DOHH2 (cell line): ENCODE measurements around the gene FAM200A.

Experiments
- H3F3A ChIP-seq: fragments of 200-600 bp; sonication (generic), shearing (Covaris generic); 2 replicates; pipeline ENCODE4 v1.6.0; 2016; ENCODE audit warnings: antibody characterized with exemption, mild to moderate bottlenecking; ENCODE audit not compliant: control insufficient read depth, insufficient read depth
- H3K27ac ChIP-seq: fragments of 200-600 bp; sonication (generic); 2 replicates; pipeline ENCODE4 v1.5.1; 2014; ENCODE audit warnings: low read depth, mild to moderate bottlenecking, low read length, moderate library complexity
- H3K27me3 ChIP-seq: fragments of 200-600 bp; sonication (generic); 2 replicates; pipeline ENCODE4 v1.6.1; 2014; ENCODE audit warnings: mild to moderate bottlenecking, low read length, mixed read lengths; ENCODE audit not compliant: control insufficient read depth
- H3K36me3 ChIP-seq: fragments of 200-600 bp; sonication (generic); 2 replicates; pipeline ENCODE4 v1.6.1; 2014; ENCODE audit warnings: mild to moderate bottlenecking, low read length, moderate library complexity, mixed read lengths; ENCODE audit not compliant: control insufficient read depth
- H3K4me1 ChIP-seq: fragments of 200-600 bp; sonication (generic); 2 replicates; pipeline ENCODE4 v1.6.1; 2014; ENCODE audit warnings: mild to moderate bottlenecking, low read length, mixed read lengths; ENCODE audit not compliant: control insufficient read depth
- H3K4me2 ChIP-seq: fragments of 200-600 bp; sonication (generic); 2 replicates; pipeline ENCODE4 v1.6.0; 2014; ENCODE audit warnings: mild to moderate bottlenecking, low read length, moderate library complexity
- H3K4me3 ChIP-seq: fragments of 200-600 bp; sonication (generic); 2 replicates; pipeline ENCODE4 v1.5.1; 2014; ENCODE audit warnings: mild to moderate bottlenecking, low read length, mixed read lengths
- H3K79me2 ChIP-seq: fragments of 200-600 bp; sonication (generic); 2 replicates; pipeline ENCODE4 v1.6.1; 2014; ENCODE audit warnings: mild to moderate bottlenecking, low read length, mixed read lengths; ENCODE audit not compliant: control insufficient read depth
- H3K9me2 ChIP-seq: fragments of 200-600 bp; sonication (generic); replicated peaks from 2 replicates; pipeline ENCODE4 v1.6.1; 2014; ENCODE audit warnings: mild to moderate bottlenecking, low read length, mixed read lengths; ENCODE audit not compliant: control insufficient read depth
- H3K9me3 ChIP-seq: fragments of 200-600 bp; sonication (generic); 2 replicates; pipeline ENCODE4 v1.6.1; 2014; ENCODE audit warnings: antibody characterized with exemption, low read length, mixed read lengths; ENCODE audit not compliant: control insufficient read depth, insufficient read depth
- H4K20me1 ChIP-seq: fragments of 200-600 bp; sonication (generic); 2 replicates; pipeline ENCODE4 v1.6.0; 2014; ENCODE audit warnings: low read depth, mild to moderate bottlenecking, antibody characterized with exemption, low read length, moderate library complexity; ENCODE audit not compliant: control insufficient read depth, insufficient read depth
- EZH2phosphoT487 ChIP-seq: fragments of 200-600 bp; sonication (generic); IDR thresholded peaks from 2 replicates; pipeline ENCODE4 v1.6.1; 2017; ENCODE audit warnings: borderline replicate concordance, mild to moderate bottlenecking, antibody characterized with exemption, low read length, moderate library complexity, mixed read lengths
- TF ChIP-seq, protein P1 (sequence below): fragments of 200-600 bp; sonication (generic); IDR thresholded peaks from one replicate; pipeline ENCODE4 v1.5.1; 2014; ENCODE audit warnings: antibody characterized with exemption, mild to moderate bottlenecking, low read depth, low read length; ENCODE audit not compliant: poor library complexity, severe bottlenecking

Gene FAM200A

DNA sequence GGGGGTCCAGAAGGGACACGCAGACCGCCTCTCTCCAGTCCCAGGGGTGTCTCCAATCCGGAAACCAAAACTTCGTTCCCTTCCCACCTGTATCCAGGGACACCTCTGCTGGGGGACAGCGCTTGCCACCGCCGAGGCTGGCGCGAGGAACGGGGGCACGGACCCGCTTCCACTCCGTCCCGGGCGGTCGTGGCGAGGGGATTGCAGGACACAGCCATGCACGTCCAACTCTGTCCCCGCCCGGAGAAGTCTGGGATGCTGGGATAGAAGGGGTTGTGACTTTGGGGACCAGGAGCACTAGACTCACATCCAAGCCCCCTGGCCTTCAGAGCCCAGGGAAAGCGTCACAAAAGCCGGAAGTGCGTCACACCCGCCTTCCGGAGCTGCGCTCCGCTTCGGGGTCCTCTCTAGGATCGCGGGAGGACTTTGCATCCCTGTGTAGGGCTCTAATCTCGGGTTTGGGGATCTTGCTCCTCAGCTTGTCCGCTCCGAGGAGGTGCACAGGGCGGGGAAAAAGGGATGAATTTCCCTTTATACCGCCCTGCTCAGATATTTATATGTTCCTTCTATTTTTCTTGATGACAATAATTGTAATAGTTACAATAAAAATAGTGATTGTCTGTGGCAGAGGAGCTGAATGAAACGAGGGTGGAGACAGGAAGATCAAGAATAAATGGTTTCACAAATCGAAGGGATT lies at the start of gene FAM200A:
TSS of gene FAM200A (minus strand) at position 348 of the 697 bp plus-strand sequence. CDS start 3,707 bp downstream, outside the sequence.
- Histone ChIP-seq H3F3A (peaks cover 38% of the 10 kb centered on the region), H3K79me2 (peaks cover 64% of the 10 kb centered on the region), H3K27ac (peak within 1 kb of the TSS; percentile 58), H4K20me1 (no peaks in the 10 kb centered on the region), H3K4me2 (peak within 1 kb of the TSS; percentile 77), H3K9me2 (no peaks in the 10 kb centered on the region), H3K4me1 (peaks cover 32% of the 10 kb centered on the region), H3K27me3 (no peaks in the 10 kb centered on the region), H3K4me3 (peak within 1 kb of the TSS; percentile 97), H3K36me3 (peaks cover 58% of the 10 kb centered on the region), H3K9me3 (no peaks in the 10 kb centered on the region)
- no peak for TF ChIP-seq EZH2phosphoT487
- TF ChIP-seq, protein P1, sequence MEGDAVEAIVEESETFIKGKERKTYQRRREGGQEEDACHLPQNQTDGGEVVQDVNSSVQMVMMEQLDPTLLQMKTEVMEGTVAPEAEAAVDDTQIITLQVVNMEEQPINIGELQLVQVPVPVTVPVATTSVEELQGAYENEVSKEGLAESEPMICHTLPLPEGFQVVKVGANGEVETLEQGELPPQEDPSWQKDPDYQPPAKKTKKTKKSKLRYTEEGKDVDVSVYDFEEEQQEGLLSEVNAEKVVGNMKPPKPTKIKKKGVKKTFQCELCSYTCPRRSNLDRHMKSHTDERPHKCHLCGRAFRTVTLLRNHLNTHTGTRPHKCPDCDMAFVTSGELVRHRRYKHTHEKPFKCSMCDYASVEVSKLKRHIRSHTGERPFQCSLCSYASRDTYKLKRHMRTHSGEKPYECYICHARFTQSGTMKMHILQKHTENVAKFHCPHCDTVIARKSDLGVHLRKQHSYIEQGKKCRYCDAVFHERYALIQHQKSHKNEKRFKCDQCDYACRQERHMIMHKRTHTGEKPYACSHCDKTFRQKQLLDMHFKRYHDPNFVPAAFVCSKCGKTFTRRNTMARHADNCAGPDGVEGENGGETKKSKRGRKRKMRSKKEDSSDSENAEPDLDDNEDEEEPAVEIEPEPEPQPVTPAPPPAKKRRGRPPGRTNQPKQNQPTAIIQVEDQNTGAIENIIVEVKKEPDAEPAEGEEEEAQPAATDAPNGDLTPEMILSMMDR: no peak

DNA sequence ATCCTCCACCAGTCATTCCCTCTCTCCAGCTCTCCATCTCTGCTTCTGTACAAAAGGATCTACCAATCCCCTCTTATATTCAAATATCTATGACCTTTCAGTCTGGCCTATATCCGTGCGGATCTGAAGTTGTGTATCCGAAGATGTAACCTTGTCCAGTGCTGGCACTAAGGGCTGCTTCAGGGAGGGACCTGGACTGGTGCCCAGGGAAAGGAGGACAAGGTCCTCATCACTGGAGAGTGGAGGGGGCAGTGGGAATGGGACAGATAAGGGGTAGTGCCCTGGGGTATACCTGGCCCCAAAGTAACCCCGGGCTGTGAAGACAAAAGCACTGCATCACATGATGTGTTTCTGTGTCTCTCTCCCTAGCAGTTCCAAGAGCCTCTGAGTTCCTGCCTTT lies 47.9 kb upstream of the FAM200A start:
- Histone ChIP-seq H3K4me3 (no peak overlapping the region), H3K4me1 (no peaks in the 10 kb centered on the region), H4K20me1 (no peaks in the 10 kb centered on the region), H3K79me2 (no peaks in the 10 kb centered on the region), H3K9me2 (no peaks in the 10 kb centered on the region), H3F3A (no peaks in the 10 kb centered on the region), H3K36me3 (no peaks in the 10 kb centered on the region), H3K9me3 (no peaks in the 10 kb centered on the region), H3K27ac (no peak overlapping the region), H3K4me2 (no peak overlapping the region), H3K27me3 (no peaks in the 10 kb centered on the region)
- no peak for TF ChIP-seq EZH2phosphoT487
- TF ChIP-seq, protein P1: no peak

DNA sequence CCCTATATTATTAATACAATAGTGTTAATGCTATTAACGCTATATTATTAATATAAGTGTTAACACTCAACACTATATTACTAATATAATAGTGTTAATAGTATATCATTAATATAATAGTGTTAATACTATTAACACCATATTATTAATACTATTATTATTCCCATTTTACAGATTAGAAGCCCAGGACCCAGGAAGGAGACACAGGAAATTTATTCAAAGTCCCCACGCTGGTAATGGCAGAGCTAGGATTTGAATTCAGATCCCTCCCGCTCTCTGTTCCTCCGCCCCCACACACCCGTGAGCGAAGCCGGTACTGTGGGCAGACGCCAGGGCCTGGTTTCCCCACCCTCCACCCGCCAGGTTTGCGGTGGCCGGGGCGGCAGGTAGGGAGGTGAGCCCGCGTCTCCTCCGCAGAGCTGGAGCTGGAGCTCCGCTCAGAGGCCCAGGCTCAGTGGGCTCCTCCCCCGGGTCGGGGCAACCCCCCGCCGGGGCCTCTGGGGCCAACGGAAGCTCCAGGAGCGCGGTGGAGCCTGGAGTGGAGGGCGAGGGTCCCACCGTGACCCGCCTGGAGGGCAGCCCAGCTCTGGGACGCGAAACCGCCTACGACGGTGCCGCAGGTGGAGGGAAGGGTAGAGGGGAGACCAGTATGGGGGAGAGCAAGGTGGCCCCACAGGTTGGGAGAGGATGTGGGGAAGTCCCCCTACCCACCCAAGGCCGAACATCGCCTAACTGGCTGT lies 46.0 kb upstream of the FAM200A start, which contains the start of gene TMEM225B:
TSS of gene TMEM225B (plus strand) at position 506 of the 740 bp plus-strand sequence. CDS start 6,122 bp downstream, outside the sequence.
- no peak for TF ChIP-seq EZH2phosphoT487
- TF ChIP-seq, protein P1: no peak
- Histone ChIP-seq H3K4me3 (no peak within 1 kb of the TSS), H4K20me1 (no peaks in the 10 kb centered on the region), H3F3A (no peaks in the 10 kb centered on the region), H3K9me3 (no peaks in the 10 kb centered on the region), H3K4me2 (no peak within 1 kb of the TSS), H3K9me2 (no peaks in the 10 kb centered on the region), H3K79me2 (no peaks in the 10 kb centered on the region), H3K4me1 (no peaks in the 10 kb centered on the region), H3K27ac (no peak within 1 kb of the TSS), H3K36me3 (no peaks in the 10 kb centered on the region), H3K27me3 (no peaks in the 10 kb centered on the region)
